H1 (cell line): ENCODE results near the gene TEN1. TPM values are rescaled to one million over a fixed set of nuclear protein-coding genes. Genes with fewer than 3 reads are reported as not detected.

Experiments
- ASH2L ChIP-seq: fragments of 200-600, 300-600 bp; sonication (generic); IDR thresholded peaks from one replicate; pipeline ENCODE4 v1.7.1; 2017; ENCODE audit warnings: low read length
- BCL11A ChIP-seq, 2 experiments: IDR thresholded peaks; one replicate each; pipeline ENCODE4 v1.6.1; 2011; ENCODE audit warnings: low read depth in 2 of 2, low read length in 2 of 2, mild to moderate bottlenecking in 2 of 2
- CEBPB ChIP-seq: IDR thresholded peaks from 2 replicates; pipeline ENCODE4 v1.6.1; 2012; ENCODE audit warnings: low read depth, low read length
- SP4 ChIP-seq: IDR thresholded peaks from 2 replicates; pipeline ENCODE4 v1.6.1; 2012; ENCODE audit warnings: low read length, inconsistent platforms
- polyA plus RNA-seq, 7 experiments: library from polyadenylated mRNA; depleted of rRNA in 3 of 7; stranded (reverse) in 5 of 7; unstranded in 2 of 7; fragments of >200 nt in 5 of 7; fragments of 200-250 nt in 2 of 7; gene quantifications; 1 replicate in 5 of 7; 2 replicates in 1 of 7; 4 replicates in 1 of 7; pipeline versions ENCODE4 v1.2.1 to v1.2.3, GENCODE V29; 2011 to 2013; ENCODE audit warnings: missing spikeins in 2 of 7, mixed read lengths in 2 of 7
- total RNA-seq: library from RNA; stranded (reverse); fragmentation: NEBNext Ultra II Directional; extraction: Animal tissue kit (Norgen Biotek cat#: 25700); gene quantifications from 2 replicates; pipeline ENCODE4 v1.2.1, GENCODE V29; 2021
- TF ChIP-seq, protein P1 (sequence below): IDR thresholded peaks from 2 replicates; pipeline ENCODE4 v1.6.1; 2011; ENCODE audit warnings: low read length, improper control_type of control experiment

Gene TEN1
- total and polyA plus RNA-seq, 2 of the 8 experiments (the other 6 are each of a cell fraction or from before 2014, with no cell fraction given): 15.9 to 18.7 TPM

DNA sequence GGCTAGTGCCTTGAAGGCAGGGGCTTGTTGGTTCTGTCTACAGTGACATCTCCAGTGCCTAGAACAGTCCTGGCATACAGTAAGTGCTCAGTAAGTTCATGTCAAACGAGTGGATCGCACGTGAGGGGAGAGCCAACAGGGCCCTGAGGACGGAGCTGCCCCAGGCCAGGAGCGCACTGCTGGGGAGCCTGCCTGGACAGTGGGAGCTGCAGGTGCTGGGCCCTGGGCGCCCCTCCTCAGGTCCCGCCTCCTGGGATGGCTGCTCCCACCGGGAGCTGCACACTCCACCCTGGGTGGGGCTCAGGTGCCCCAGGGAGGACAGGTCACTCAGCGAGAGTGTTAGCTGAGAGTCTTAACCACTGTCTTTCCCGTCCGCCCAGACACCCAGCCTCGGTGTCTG lies 46.3 kb downstream of the TEN1 start (continued):
- TF ChIP-seq CEBPB (no peak), ASH2L (no peak), SP4 (no peak), BCL11A (IDR thresholded peaks at IDR 0.05; ENCODE audit: low read depth in 2 of 2, low read length in 2 of 2) (no peak)
- TF ChIP-seq, protein P1, sequence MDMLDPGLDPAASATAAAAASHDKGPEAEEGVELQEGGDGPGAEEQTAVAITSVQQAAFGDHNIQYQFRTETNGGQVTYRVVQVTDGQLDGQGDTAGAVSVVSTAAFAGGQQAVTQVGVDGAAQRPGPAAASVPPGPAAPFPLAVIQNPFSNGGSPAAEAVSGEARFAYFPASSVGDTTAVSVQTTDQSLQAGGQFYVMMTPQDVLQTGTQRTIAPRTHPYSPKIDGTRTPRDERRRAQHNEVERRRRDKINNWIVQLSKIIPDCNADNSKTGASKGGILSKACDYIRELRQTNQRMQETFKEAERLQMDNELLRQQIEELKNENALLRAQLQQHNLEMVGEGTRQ: no peak
